IPS-18a (cell line): ENCODE data around the gene THEM4.
"Not testable (repeated sequence)": the region's sequence is repeated elsewhere in the genome, so short reads cannot be mapped to it uniquely, and the experiment has no call there.

Experiments
- H3K27ac ChIP-seq: one replicate; pipeline ENCODE4 v1.5.1; 2013; ENCODE audit warnings: low read length
- H3K27me3 ChIP-seq: one replicate; pipeline ENCODE4 v1.6.1; 2013; ENCODE audit warnings: mild to moderate bottlenecking, low read length; ENCODE audit not compliant: control insufficient read depth, insufficient read depth
- H3K36me3 ChIP-seq: one replicate; pipeline ENCODE4 v1.6.1; 2013; ENCODE audit warnings: low read depth, low read length; ENCODE audit not compliant: control insufficient read depth
- H3K4me1 ChIP-seq: one replicate; pipeline ENCODE4 v1.6.1; 2013; ENCODE audit warnings: low read depth, low read length; ENCODE audit not compliant: control insufficient read depth
- H3K4me3 ChIP-seq: one replicate; pipeline ENCODE4 v1.5.1; 2013; ENCODE audit warnings: low read length
- H3K9ac ChIP-seq: one replicate; pipeline ENCODE4 v1.6.1; 2013; ENCODE audit warnings: mild to moderate bottlenecking, low read length, moderate library complexity
- H3K9me3 ChIP-seq: one replicate; pipeline ENCODE4 v1.6.1; 2013; ENCODE audit warnings: low read depth, low read length; ENCODE audit not compliant: control insufficient read depth

The THEM4 gene

GRCh38 chr1:151885479-151885878 is 23.8 kb downstream of the THEM4 start:
- no peaks in the 10 kb centered on the region for H3K36me3 ChIP-seq
- no peaks in the 10 kb centered on the region for H3K27me3 ChIP-seq
- H3K9me3 ChIP-seq = no peaks in the 10 kb centered on the region
- no peak overlapping the region for H3K9ac ChIP-seq
- no peak overlapping the region for H3K4me3 ChIP-seq
- no peak overlapping the region for H3K27ac ChIP-seq
- no peaks in the 10 kb centered on the region for H3K4me1 ChIP-seq

- H3K4me1 ChIP-seq, H3K27ac ChIP-seq, H3K9me3 ChIP-seq, H3K4me3 ChIP-seq, H3K9ac ChIP-seq, H3K27me3 ChIP-seq, H3K36me3 ChIP-seq: not testable (repeated sequence)
Measured at GRCh38 chr1:151884879-151885278, 24.4 kb downstream of the THEM4 start.

- H3K36me3 ChIP-seq, H3K27me3 ChIP-seq, H3K4me1 ChIP-seq, H3K9me3 ChIP-seq, H3K9ac ChIP-seq, H3K27ac ChIP-seq, H3K4me3 ChIP-seq: not testable (repeated sequence)
Measured at GRCh38 chr1:151884445-151884844, 24.9 kb downstream of the THEM4 start.

- not testable (repeated sequence) for H3K27me3 ChIP-seq, H3K36me3 ChIP-seq, H3K4me1 ChIP-seq, H3K9ac ChIP-seq, H3K9me3 ChIP-seq, H3K4me3 ChIP-seq, H3K27ac ChIP-seq
Measured at GRCh38 chr1:151883898-151884297, 25.4 kb downstream of the THEM4 start.

- H3K4me3 ChIP-seq, H3K4me1 ChIP-seq, H3K9me3 ChIP-seq, H3K9ac ChIP-seq, H3K27ac ChIP-seq, H3K27me3 ChIP-seq, H3K36me3 ChIP-seq: not testable (repeated sequence)
Measured at GRCh38 chr1:151882918-151883317, 26.4 kb downstream of the THEM4 start.

DNA sequence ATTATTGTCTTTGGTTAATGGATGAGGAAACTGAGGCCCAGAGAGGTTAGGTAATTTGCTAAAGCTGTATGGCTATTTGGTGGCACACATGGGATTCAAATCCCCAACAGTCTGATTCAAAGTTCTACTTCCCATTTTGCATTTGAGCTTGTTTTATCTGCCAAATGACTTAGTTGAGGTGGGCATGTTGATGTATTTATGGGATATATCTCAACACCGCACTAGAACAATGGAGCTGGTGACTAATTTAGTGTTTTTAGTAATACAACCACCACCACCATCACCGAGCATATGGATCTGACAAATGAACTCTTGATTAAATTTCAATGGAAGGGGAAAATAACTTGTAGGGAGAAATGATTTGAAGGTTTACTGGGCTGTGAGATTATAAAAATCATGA is 26.8 kb downstream of the THEM4 start:
- Histone ChIP-seq H3K36me3 (no peaks in the 10 kb centered on the region), H3K4me1 (no peaks in the 10 kb centered on the region)

GRCh38 chr1:151881479-151881878 is 27.8 kb downstream of the THEM4 start:
- no peak overlapping the region for H3K4me3 ChIP-seq
- no peaks in the 10 kb centered on the region for H3K27me3 ChIP-seq
- no peaks in the 10 kb centered on the region for H3K4me1 ChIP-seq

More for the DNA sequence above, 26.8 kb downstream of the THEM4 start:
- H3K9ac ChIP-seq = no peak overlapping the region
- no peaks in the 10 kb centered on the region for H3K9me3 ChIP-seq
- H3K27ac ChIP-seq = no peak overlapping the region
- H3K27me3 ChIP-seq = no peaks in the 10 kb centered on the region
- no peak overlapping the region for H3K4me3 ChIP-seq

DNA sequence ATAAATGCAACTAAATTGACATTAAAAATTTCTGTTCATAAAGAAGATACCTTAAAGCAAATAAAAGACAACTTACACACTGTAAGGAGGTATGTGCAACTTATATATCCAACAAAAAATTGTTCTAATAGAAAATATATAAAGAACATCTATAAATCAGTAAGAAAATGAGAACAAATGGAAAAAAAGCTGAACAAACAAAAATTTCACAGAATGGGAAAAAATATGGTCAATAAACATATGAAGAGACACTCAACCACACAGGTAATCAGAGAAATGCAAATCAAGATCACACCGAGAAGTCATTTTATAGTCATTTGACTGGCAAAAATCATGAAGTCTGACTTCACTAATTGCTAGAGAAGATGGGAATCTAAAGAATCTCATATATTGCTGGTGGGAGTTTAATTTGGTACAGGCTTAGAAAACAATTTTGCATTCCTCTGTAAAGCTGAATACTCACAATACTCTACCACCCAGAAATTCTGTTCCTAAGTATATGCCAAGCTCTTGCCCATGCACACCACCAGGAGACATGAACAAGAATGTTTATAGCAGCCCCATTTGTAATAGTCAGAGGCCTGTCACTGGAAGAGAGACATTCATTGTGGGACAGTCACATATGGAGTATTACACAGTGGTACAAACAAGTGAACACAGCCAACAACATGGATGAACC is 33.8 kb downstream of the THEM4 start:
- Histone ChIP-seq H3K27me3 (no peaks in the 10 kb centered on the region), H3K9ac (no peak overlapping the region), H3K9me3 (no peaks in the 10 kb centered on the region), H3K4me1 (peaks cover 3% of the 10 kb centered on the region), H3K36me3 (peaks cover 3% of the 10 kb centered on the region), H3K27ac (no peak overlapping the region), H3K4me3 (no peak overlapping the region)

More at GRCh38 chr1:151881479-151881878, 27.8 kb downstream of the THEM4 start:
- Histone ChIP-seq H3K9ac (no peak overlapping the region), H3K9me3 (no peaks in the 10 kb centered on the region), H3K27ac (no peak overlapping the region), H3K36me3 (no peaks in the 10 kb centered on the region)

DNA sequence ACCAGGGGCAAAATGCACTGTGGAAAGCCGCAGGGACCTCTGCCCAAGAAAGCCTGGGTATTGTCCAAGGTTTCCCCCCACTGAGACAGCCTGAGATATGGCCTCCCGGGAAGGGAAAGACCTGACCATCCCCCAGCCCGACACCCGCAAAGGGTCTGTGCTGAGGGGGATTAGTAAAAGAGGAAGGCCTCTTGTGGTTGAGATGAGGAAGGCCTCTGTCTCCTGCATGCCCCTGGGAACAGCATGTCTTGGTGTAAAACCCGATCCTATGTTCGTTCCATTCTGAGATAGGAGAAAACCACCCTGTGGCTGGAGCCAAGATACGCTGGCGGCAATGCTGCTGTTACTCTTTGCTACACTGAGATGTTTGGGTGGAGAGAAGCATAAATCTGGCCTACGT is 36.5 kb downstream of the THEM4 start:
- H3K4me1 ChIP-seq, H3K9ac ChIP-seq, H3K4me3 ChIP-seq, H3K36me3 ChIP-seq, H3K9me3 ChIP-seq, H3K27ac ChIP-seq, H3K27me3 ChIP-seq: not testable (repeated sequence)

GRCh38 chr1:151871284-151872030 is 37.9 kb downstream of the THEM4 start:
- no peak overlapping the region for H3K9ac ChIP-seq
- H3K36me3 ChIP-seq = peaks cover 3% of the 10 kb centered on the region
- H3K27me3 ChIP-seq = no peaks in the 10 kb centered on the region
- no peaks in the 10 kb centered on the region for H3K9me3 ChIP-seq
- peaks cover 3% of the 10 kb centered on the region for H3K4me1 ChIP-seq
- H3K27ac ChIP-seq = no peak overlapping the region
- H3K4me3 ChIP-seq = no peak overlapping the region

DNA sequence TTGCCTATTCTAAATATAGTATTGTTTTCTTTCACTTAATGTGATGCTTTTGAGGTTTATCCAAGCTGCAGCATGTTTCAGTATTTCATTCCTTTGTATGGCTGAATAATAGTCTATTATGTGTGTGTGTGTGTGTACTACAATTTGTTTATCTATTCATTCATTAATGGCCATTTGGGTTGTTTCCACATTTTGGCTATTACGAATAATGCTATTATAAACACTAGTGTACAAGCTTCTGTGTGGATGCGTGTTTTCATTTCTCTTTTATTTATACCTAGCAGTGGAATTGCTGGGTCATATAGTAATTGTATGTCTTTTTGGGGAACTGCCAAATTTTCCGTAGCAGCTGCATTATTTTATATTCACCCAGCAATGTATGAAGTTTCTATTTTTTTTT is 40.8 kb downstream of the THEM4 start:
- H3K36me3 ChIP-seq = no peaks in the 10 kb centered on the region
- H3K9ac ChIP-seq = no peak overlapping the region
- H3K4me1 ChIP-seq = peaks cover 3% of the 10 kb centered on the region
- H3K4me3 ChIP-seq = no peak overlapping the region
- no peaks in the 10 kb centered on the region for H3K27me3 ChIP-seq
- no peak overlapping the region for H3K27ac ChIP-seq
- no peaks in the 10 kb centered on the region for H3K9me3 ChIP-seq
